GM12873 (cell line): ENCODE data around the gene SLC25A18.

ENCODE experiments used
- CTCF ChIP-seq: IDR thresholded peaks from 2 replicates; pipeline ENCODE4 v1.5.1; 2012; ENCODE audit warnings: low read depth, mild to moderate bottlenecking, moderate library complexity, low read length, control low read depth; ENCODE audit not compliant: insufficient read depth; ENCODE audit errors: missing control alignments

Gene SLC25A18

DNA sequence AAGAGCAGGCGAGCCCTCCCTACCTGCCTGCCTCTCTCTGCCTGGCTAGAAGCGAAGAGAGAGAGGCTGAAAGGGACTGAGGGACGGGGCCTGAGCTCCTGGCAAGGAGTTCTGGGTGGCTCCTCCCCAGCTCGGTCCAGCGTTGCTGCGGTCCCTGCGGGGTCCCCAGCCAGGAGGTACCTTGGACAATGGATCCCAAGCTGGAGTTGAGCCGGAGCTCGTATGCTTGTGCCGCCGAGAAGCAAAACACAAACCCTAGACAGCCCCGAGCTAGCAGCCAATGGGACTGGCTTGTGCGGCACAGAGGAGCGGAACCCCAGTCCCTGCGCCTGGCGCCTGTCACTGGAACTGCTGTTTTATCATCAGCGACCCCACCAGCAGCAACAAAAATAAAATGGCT is 18.3 kb downstream of the SLC25A18 start:
- no peak for TF ChIP-seq CTCF

DNA sequence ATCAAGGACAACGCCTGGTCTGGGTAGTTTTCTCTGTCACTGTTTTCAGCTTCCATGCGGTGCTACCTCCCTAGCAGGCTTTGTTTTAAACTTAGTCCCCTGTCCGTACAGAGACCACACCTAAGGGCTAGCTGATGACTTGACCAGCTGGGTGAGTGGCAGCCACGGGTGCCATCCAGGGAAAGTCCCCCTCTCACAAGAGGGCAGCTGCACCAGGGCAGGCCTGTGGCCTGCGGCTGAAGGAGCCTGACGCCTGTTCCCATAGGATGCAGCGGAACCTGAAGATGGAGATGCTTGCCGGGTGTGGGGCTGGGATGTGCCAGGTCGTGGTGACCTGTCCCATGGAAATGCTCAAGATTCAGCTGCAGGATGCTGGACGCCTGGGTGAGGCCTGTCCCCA is 19.9 kb downstream of the SLC25A18 start:
- TF ChIP-seq CTCF: no peak

DNA sequence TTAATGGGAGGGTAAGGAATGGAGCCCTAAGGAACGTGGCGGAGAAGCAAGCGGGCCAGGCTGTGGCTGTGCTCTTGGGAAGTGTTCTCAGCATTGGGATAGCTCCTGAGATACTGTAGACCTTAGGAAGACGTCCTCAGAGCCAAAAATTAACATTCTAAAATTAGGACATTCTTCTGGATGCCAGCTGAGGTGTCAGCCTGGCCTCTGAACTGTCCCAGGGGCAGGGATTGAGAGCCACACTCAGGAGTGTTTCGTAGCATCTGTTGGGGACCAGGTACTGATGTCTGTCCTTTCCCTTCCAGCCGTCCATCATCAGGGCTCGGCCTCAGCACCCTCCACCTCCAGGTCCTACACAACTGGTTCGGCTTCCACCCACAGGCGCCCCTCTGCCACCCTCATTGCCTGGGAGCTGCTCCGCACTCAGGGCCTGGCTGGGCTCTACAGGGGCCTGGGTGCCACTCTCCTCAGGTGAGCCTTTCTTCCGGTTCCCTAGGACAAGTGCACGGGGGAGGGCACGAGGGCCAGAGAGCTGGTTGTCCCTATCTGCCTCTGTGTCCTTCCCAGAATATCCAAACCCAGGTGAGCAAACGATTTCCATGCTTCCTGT is 23.6 kb downstream of the SLC25A18 start:
- no peak for TF ChIP-seq CTCF

DNA sequence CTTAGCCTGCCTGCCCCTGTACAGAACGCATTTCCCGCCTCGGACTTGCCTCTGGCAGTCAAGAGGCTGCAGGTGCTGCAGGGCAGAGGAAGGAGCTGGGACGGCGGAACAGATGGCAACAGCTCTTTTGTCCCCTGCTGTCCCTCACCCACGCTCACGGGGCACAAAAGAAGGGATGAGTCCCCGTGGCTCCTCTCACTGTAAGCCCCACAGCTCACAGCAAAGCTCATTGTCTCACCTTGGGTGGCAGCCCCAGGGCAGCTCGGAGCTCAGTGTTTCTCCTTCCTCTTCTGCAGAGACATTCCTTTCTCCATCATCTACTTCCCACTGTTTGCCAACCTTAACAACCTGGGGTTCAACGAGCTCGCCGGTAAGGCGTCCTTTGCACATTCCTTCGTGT is 24.3 kb downstream of the SLC25A18 start:
- no peak for TF ChIP-seq CTCF

DNA sequence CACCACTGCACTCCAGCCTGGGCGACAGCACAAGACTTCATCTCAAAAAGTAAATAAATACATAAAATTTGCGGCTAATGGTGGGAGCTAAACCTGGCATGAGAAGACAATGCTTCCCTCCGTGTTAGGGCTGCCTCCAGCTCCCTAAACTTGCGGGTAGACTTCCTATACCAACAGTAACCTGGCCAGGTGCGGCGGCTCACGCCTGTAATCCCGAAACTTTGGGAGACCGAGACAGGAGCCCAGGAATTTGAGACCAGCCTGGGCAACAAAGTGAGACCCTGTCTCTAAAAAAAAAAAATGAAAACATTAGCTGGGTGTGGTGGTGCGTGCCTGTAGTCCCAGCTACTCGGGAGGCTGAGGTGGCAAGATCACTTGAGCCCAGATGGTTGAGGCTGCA is 25.3 kb downstream of the SLC25A18 start:
- TF ChIP-seq CTCF: no peak

GRCh38 chr22:17589810-17590375 is 26.6 kb downstream of the SLC25A18 start:
- TF ChIP-seq CTCF: no peak

DNA sequence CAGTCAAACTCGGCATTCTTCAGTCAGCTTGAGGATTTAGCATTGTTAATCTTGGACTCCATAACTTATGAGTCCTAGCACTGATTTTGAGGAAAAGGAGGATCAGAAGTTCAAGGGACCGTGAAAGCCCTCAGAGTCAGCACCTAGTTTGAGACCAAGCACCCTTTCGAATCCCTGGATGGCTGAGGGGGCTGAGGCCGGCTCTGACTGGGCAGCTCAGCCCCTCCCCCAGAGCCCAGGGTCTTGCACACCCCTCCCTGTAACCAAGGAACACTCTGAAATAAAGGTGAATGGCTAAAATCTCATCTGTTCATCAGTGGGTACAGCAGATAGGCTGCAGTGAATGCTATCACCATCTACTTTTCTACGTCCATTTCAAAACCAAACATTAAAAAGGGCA is 27.3 kb downstream of the SLC25A18 start:
- TF ChIP-seq CTCF: no peak
